K562 (cell line): ENCODE results near the gene GPD1L. TPM values are rescaled to one million over a fixed set of nuclear protein-coding genes. Genes with fewer than 3 reads are reported as not detected.
A peak's percentile ranks its signal among the peaks of the same experiment; 100 is the strongest.
"Not testable (repeated sequence)": the region's sequence is repeated elsewhere in the genome, so short reads cannot be mapped to it uniquely, and the experiment has no call there.

Experiments used
- ATAC-seq: fragments of 200-7000 bp; cut with Tn5 transposase; 3 replicates; pipeline ENCODE4 v1.9.1; 2020; ENCODE audit warnings: moderate library complexity
- BruUV-seq: library from RNA; stranded (reverse); fragments of 400-500 nt; replicated peaks from 2 replicates; lab custom pipeline; 2021; lab: Mats Ljungman, UMichigan
- CTCF ChIA-PET: fragments of 300-600 bp; formaldehyde crosslinking; extraction: SDS; loops from one replicate; lab custom pipeline; 2021; ENCODE audit warnings: low intra/inter-chr PET ratio; lab: Yijun Ruan, JAX
- POLR2A ChIA-PET: fragments of 300-600, 350-650 bp; sonication (Branson Sonifier 250); formaldehyde crosslinking; extraction: SDS; loops from one replicate; lab custom pipeline; 2021; ENCODE audit warnings: antibody characterized with exemption, inconsistent platforms; lab: Yijun Ruan, JAX
- DNase-seq, 4 experiments: peaks; one replicate each; pipeline versions ENCODE4 v3.0.0 to v3.0.0-alpha.2; 2011 to 2018; ENCODE audit warnings: low spot score in 3 of 4, mixed read lengths in 3 of 4; ENCODE audit errors: extremely low read depth in 1 of 4
- FAIRE-seq: peaks from 2 replicates; lab custom pipeline; 2011; peaks lifted over from hg19 to GRCh38; lab: Jason Lieb, UNC
- H2AFZ ChIP-seq: 2 replicates; pipeline ENCODE4 v1.6.0; 2011; ENCODE audit warnings: low read depth, low read length, control low read depth, inconsistent platforms
- H3K27ac ChIP-seq: fragments of 200-600 bp; 3 replicates; pipeline ENCODE4 v1.8.0; 2011; ENCODE audit warnings: low read depth, mild to moderate bottlenecking, control low read depth, inconsistent platforms, low read length, moderate library complexity, mixed read lengths; ENCODE audit errors: extremely low read depth
- H3K27me3 ChIP-seq, 2 experiments: fragments of 300-600 bp in 1 of 2; 2 replicates in 1 of 2; 3 replicates in 1 of 2; pipeline versions ENCODE4 v1.6.0 to v1.8.0; 2011; ENCODE audit warnings: inconsistent platforms in 2 of 2, low read length in 2 of 2, mild to moderate bottlenecking in 1 of 2, mixed read lengths in 1 of 2, moderate library complexity in 1 of 2; ENCODE audit not compliant: control insufficient read depth in 2 of 2, insufficient read depth in 2 of 2
- H3K36me3 ChIP-seq: fragments of 300-600 bp; 3 replicates; pipeline ENCODE4 v1.8.0; 2011; ENCODE audit warnings: mild to moderate bottlenecking, low read length, inconsistent platforms; ENCODE audit not compliant: control insufficient read depth, insufficient read depth
- H3K4me1 ChIP-seq, 2 experiments: fragments of 200-600 bp in 1 of 2; replicated peaks in 1 of 2; 2 replicates in 1 of 2; 3 replicates in 1 of 2; pipeline versions ENCODE4 v1.5.1 to v1.8.0; 2011; ENCODE audit warnings: inconsistent platforms in 2 of 2, low read length in 2 of 2, mild to moderate bottlenecking in 1 of 2, mixed read lengths in 1 of 2, moderate library complexity in 1 of 2; ENCODE audit not compliant: control insufficient read depth in 2 of 2, insufficient read depth in 2 of 2
- H3K4me2 ChIP-seq: 2 replicates; pipeline ENCODE4 v1.6.1; 2011; ENCODE audit warnings: low read length, control low read depth, inconsistent platforms, mixed read lengths; ENCODE audit not compliant: insufficient read depth
- H3K4me3 ChIP-seq: fragments of 200-600 bp; sonication (generic), shearing (Covaris generic); 2 replicates; pipeline ENCODE4 v1.5.1; 2016; ENCODE audit warnings: control low read depth, inconsistent platforms
- H3K79me2 ChIP-seq: fragments of 200-600 bp; 3 replicates; pipeline ENCODE4 v1.8.0; 2011; ENCODE audit warnings: low read length, inconsistent platforms; ENCODE audit not compliant: control insufficient read depth, insufficient read depth
- H3K9ac ChIP-seq, 2 experiments: 2 replicates each; pipeline versions ENCODE4 v1.6.0 to v1.6.1; 2011; ENCODE audit warnings: low read depth in 2 of 2, low read length in 2 of 2, control low read depth in 1 of 2, inconsistent platforms in 1 of 2, mild to moderate bottlenecking in 1 of 2, mixed read lengths in 1 of 2; ENCODE audit not compliant: insufficient read depth in 1 of 2
- H3K9me1 ChIP-seq: one replicate; pipeline ENCODE4 v1.6.0; 2011; ENCODE audit warnings: inconsistent platforms, mild to moderate bottlenecking, low read length, moderate library complexity; ENCODE audit not compliant: control insufficient read depth, insufficient read depth
- H3K9me3 ChIP-seq: replicated peaks from 2 replicates; pipeline ENCODE4 v1.5.1; 2011; ENCODE audit warnings: low read depth, low read length, inconsistent platforms; ENCODE audit not compliant: control insufficient read depth, insufficient read depth
- H4K20me1 ChIP-seq: replicated peaks from 2 replicates; pipeline ENCODE4 v1.6.1; 2011; ENCODE audit warnings: low read length, inconsistent platforms, mixed read lengths; ENCODE audit not compliant: control insufficient read depth, insufficient read depth
- WGBS: fragments of 100-300 bp; shearing (Covaris generic); methylation state at CpG from one replicate; pipeline ENCODE4 v1.1.6; 2016; ENCODE audit warnings: low coverage, mixed read lengths; ENCODE audit not compliant: insufficient coverage; ENCODE audit errors: missing lambda C conversion rate; 5-methylcytosine and 5-hydroxymethylcytosine counted together
- in situ Hi-C: fragments of 300-500 bp; cut with MboI; formaldehyde crosslinking; loops from 4 replicates; pipeline ENCODE4 v1.15.0; 2018; ENCODE audit warnings: inconsistent platforms, mixed read lengths
- intact Hi-C: fragments of 100-400 bp; cut with micrococcal nuclease; formaldehyde crosslinking; loops from 2 replicates; pipeline ENCODE4 v1.14.2; 2022
- polyA plus RNA-seq, 8 experiments: library from polyadenylated mRNA; depleted of rRNA in 4 of 8; stranded (reverse) in 5 of 8; unstranded in 3 of 8; fragments of >200 nt; fragmentation: Nextera tagmentation in 2 of 8; fragmentation: Illumina TruSeq in 1 of 8; extraction: Ambion mirVana in 2 of 8; extraction: Trizol in 1 of 8; gene quantifications; 2 replicates each; pipeline versions ENCODE4 v1.2.1 to v1.2.3, GENCODE V29; 2011 to 2014; ENCODE audit warnings: inconsistent platforms in 1 of 8, missing spikeins in 1 of 8
- total RNA-seq, 7 experiments: library from RNA; depleted of rRNA in 6 of 7; stranded (reverse); fragments of >200 nt in 6 of 7; fragmentation: Illumina TruSeq in 2 of 7; extraction: Trizol in 2 of 7; gene quantifications; 2 replicates each; pipeline versions ENCODE4 v1.2.1 to v1.2.3, GENCODE V29; 2011 to 2021; ENCODE audit warnings: low replicate concordance in 1 of 7
- TF ChIP-seq, protein P1 (sequence below), 2 experiments: fragments of 450-650 bp; formaldehyde crosslinking in 1 of 2; IDR thresholded peaks; 2 replicates each; pipeline versions ENCODE4 v1.4.0 to v1.6.1; 2014 to 2020; ENCODE audit warnings: mild to moderate bottlenecking in 2 of 2, borderline replicate concordance in 1 of 2, low read depth in 1 of 2

The GPD1L gene
- total and polyA plus RNA-seq, 9 of the 15 experiments (the other 6 are each of a cell fraction or from before 2014, with no cell fraction given): 1.6 to 17.3 (median 12.3) TPM

DNA sequence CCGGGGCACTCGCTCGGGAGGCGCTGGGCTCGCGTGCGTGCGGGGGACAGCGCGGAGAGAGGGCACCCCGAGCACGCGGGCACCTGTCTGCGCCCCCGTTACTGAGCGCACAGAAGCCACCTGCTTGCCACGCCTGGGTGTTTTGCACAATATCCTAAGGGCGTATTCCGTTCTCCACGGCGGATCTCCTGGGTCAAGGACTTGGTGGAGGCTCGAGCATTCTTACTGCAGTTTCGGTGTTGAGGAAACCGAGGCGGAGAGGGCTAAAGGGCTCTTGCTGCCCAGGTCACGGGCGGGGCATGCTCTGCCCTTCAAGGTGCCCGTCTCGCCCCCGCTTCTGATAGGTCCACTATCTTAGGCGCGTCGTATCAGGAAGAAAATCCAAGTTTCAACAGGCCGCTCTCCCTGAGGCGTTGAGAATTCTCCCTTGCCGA lies 526 bp downstream of the GPD1L start (continued):
- TF ChIP-seq, protein P1, sequence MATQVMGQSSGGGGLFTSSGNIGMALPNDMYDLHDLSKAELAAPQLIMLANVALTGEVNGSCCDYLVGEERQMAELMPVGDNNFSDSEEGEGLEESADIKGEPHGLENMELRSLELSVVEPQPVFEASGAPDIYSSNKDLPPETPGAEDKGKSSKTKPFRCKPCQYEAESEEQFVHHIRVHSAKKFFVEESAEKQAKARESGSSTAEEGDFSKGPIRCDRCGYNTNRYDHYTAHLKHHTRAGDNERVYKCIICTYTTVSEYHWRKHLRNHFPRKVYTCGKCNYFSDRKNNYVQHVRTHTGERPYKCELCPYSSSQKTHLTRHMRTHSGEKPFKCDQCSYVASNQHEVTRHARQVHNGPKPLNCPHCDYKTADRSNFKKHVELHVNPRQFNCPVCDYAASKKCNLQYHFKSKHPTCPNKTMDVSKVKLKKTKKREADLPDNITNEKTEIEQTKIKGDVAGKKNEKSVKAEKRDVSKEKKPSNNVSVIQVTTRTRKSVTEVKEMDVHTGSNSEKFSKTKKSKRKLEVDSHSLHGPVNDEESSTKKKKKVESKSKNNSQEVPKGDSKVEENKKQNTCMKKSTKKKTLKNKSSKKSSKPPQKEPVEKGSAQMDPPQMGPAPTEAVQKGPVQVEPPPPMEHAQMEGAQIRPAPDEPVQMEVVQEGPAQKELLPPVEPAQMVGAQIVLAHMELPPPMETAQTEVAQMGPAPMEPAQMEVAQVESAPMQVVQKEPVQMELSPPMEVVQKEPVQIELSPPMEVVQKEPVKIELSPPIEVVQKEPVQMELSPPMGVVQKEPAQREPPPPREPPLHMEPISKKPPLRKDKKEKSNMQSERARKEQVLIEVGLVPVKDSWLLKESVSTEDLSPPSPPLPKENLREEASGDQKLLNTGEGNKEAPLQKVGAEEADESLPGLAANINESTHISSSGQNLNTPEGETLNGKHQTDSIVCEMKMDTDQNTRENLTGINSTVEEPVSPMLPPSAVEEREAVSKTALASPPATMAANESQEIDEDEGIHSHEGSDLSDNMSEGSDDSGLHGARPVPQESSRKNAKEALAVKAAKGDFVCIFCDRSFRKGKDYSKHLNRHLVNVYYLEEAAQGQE (IDR thresholded peaks at IDR 0.05; ENCODE audit: borderline replicate concordance): no peak
- TF ChIP-seq, protein P1 (CRISPR knock-in tag; IDR thresholded peaks at IDR 0.05; ENCODE audit: low read depth): 0 out of 2 replicates have a peak, but pooled peaks have one; percentile 29

- H3K4me1 ChIP-seq: peaks cover 7 to 14% of the 10 kb centered on the region in 2 experiments; a peak in 4 of 5 replicates
- ATAC-seq, H3K79me2 ChIP-seq, H3K4me2 ChIP-seq, H2AFZ ChIP-seq, H3K9ac ChIP-seq, DNase-seq, FAIRE-seq, CTCF ChIA-PET, H3K4me3 ChIP-seq, BruUV-seq, H3K9me3 ChIP-seq, H3K27ac ChIP-seq, H3K9me1 ChIP-seq, H3K36me3 ChIP-seq, in situ Hi-C loops, intact Hi-C loops, H4K20me1 ChIP-seq: not testable (repeated sequence)
- 60% methylated on average over 9 of the region's 9 CpGs for WGBS
- peaks cover 0 to 12% of the 10 kb centered on the region in 2 experiments; a peak in 2 of 5 replicates for H3K27me3 ChIP-seq
- POLR2A ChIA-PET: interaction anchor here (0.6 kb wide), 1 partner anchor 13 kb away, joined by 3 read pairs; no protein-coding TSS in a partner anchor
Measured at GRCh38 chr3:32108224-32108623, 1.8 kb downstream of the GPD1L start.
